ENCODE results near the gene ABCC8.

The ABCC8 gene

DNA sequence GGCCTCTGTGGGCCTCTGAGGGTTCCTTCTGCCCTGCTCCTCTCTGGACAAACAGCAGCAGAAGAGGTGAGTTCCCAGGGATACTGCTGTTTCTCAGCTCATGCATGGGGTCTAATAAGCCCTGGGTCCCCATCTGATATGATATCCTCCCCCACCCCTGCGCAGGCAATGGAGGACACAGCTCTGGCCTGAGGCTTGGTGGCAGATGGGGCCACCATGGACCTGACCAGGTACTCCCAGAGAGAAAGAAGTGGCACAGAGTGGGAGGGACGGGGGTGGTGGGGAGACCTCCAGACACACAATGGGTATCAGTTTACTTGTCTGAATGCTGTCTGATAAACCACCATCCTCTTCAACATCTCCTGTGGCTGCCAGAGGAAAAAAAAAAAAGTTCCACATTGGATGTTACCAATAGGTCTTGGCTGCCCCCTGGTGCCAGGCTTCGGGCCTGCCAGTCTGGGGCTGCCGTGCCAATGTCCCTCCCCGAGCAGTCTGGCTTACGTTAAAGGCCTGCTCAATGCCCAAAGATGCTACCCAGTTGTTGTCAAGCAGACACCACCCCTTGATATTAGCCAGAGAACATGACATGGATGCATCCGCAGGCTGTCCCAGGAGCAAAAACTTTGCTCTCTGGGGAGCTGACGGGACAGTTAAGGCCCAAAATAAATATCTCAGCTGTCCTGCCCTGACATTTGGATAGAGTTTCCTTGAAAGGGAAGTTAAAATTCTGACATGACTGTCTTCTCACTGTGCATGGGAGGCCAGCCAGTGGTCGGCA lies 27.9 kb upstream of the ABCC8 start:
- peak; percentile 47 for DNase-seq

DNA sequence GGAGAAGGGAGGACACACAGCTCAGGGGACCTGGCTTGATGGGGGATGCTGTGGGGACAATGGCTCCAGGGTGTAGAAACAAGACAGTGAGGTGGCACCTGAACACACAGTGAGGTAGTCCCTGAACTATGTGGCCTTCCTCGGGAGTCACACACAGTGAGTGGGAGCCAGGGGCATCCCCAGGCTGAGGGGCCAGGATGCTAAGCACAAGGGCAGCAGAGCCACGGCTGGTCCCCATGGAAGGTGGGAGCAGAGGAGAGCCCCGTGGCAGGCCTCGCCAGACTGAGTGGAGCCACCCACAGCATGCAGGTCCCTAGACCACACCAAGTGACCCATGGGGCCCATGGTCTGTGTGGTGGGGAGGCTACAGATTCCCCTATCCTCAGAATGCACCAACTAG lies 26.0 kb upstream of the ABCC8 start:
- DNase-seq: no peak

DNA sequence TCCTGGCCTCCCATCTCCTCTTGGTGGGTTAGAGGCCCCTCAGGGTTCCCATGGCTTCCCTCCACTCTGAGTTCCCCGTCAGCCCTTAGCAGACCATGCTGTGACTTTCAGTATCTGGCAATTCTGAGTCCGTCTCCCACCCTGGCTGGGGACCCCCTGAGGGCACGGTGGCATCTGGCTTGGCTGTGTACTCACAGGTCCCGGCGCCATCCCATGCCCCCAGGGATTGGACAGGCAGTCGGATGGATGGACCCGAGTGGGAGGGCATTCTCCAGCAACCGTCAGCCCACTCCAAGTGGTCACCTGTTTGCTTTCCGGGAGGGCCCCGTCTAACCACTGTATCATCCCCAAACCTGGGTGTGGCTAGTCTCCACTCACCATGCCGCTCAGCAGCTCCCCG lies 24.0 kb upstream of the ABCC8 start:
- no peak for DNase-seq

DNA sequence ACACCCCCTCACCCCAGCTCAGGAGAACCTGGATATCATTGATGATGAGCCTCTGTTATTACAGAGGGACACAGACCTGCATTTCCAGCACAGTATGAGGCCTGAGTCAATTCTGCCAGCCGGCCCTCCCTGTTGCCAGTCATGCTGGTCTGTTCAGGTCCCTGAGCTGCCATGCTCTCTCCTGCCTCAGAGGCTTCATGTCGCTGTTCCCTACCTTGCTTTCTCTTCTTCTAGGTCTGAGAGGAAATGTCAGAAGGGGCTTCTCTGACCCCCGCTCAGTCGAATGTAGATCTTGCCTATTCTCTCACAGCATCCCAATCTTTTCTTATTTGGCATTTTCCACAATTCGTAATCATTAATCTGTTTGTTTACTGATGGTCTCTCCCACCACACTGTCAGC lies 21.8 kb upstream of the ABCC8 start:
- DNase-seq: peak; percentile 32

DNA sequence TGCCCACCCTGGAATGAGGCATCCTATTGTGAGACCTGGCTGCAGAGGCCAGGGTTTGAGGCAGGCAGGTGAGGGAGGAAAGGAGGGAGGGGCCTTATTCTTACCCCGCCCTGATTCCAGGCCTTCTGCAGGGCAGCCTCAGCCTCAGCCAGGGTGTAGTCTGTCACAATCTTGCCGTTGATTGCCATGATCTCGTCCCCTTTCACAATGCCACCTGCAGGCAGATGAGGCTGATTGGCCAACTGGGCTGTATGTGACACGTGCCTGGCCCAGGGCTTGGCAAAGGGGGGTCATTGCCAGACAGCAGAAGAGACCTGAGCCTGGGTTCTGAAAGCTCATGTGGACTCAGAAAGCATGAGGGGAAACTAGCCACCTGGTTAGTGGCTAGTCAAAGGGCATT lies 21.4 kb upstream of the ABCC8 start:
- DNase-seq: no peak

DNA sequence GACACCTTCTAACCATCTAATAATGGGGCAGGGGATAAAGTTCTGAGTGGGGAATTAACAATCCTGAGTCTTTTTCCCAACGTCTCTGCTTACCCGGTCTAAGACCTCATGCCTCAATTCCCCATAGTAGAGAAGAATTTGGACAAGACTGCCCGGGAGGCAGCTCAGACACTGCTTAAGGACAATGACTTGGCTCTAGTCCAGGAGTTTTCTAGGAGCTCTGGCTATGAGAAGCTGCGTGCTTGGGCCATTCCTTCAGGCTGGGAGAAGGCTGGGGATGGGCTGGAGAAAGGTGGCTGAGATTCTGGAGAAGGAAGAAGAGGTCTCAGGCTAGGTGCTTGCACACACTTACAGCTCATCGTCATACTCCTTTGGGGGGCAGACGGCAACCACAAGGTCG lies 19.8 kb upstream of the ABCC8 start:
- no peak for DNase-seq

DNA sequence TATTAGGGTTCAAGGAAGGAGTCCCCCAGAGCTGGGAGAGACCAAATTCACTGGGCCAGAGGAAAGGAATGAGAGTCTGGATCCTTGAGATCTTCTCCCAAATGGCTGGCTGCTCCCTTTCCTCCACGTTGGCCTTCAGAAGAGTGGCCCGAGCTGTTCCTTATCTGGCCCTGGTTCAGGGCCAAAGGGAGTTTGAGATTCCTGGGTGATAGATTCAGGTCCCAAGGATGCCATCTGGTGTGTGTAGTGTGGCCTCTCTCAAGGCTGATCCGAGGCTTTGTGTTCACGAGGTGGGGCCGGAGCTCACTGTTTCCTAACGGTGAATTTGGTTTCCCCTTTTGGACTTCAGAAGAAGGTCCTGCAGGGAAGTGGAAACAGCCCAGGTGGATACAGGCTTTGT lies 17.4 kb upstream of the ABCC8 start:
- DNase-seq: no peak

DNA sequence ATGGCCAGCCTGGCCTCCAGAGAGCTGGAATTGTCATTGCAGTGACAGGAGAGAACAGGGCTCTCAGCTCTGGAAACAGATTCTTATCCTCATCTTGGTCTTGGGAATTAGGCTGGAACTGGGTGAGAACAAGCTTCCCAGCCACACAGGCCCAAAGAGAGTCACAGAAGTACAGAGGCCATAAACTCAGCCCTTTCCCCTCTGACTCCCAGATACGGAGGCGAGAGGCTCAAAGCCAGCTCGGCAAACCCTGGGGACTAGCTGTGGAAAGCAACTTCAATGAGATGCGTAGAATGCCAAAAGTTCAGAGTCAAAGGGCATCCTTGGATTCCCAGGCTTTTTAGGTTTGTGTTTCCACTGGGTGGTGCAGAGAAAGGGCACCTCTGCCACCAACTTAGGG lies 14.3 kb upstream of the ABCC8 start:
- no peak for DNase-seq

DNA sequence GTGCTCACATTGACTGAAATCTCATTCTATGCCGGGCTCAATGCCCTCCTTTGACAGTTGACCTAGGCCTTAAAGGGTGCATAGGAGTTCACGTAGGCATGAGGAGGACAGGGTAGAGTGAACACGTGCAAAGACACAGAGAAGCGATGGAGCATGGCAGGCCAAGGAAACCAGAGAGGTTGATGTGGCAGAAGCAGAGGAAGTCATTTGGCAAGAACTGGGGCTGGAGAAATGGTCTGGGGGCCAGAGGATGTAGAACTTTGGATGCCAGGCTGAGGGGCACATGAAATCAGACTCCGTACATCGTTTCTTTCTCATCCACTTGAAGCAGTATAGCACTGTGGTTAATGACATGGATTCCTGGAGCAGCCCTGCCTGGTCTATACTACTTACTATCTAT lies 13.6 kb upstream of the ABCC8 start:
- DNase-seq: no peak

DNA sequence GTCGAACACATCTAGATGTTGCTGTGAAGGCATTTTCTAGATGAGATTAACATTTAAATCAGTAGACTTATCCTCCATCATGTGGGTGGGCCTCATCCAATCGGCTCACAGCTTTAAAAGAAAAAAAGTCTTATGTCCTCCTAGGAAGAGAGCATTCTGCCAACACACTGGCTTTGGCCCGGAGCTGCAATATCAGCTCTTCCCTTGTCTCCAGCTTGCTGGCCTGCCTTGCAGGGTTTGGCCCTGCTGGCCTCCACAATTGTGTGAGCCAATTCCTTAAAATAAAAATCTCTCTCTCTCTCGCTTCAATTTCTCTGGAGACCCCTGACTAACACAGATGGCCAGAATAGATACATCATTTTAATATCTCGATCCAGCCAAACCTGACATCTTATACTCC lies 13.1 kb upstream of the ABCC8 start:
- DNase-seq: no peak

DNA sequence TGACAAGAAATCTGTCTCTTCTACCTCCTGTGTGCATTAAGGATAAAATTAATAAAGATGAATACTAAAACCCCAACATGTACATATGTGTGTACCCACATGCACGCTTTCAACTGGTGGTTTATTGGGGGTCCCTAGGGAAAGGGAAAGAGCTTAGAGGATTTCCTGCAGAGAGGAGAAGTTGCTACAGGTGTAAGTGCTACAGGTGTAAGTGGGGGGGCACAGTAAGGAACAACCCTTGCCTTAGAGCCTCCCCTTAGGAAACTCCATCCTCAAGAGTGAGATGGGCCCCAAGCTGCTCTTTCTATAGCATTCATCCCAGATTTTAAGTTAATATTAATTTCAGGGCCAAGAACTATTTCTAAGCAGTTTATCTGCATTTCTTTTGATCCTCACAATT lies 11.9 kb upstream of the ABCC8 start:
- no peak for DNase-seq

DNA sequence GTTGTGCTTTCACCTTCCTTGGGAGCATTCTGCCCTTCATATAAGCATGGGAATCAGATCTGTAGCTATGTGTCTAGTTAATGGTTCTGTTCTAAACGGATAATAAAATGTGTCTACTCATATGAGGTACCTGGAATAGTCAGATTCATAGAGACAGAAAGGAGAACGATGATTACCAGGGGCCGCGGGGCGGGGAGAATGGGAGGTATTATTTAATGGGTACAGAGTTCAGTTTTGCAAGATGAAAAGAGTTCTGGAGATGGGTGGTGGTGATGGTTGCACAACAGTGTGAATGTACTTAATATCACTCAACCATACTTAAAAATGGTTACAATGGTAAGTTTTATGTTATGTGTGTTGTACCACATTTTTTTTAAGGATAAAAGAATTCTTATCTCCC lies 10.0 kb upstream of the ABCC8 start:
- no peak for DNase-seq

DNA sequence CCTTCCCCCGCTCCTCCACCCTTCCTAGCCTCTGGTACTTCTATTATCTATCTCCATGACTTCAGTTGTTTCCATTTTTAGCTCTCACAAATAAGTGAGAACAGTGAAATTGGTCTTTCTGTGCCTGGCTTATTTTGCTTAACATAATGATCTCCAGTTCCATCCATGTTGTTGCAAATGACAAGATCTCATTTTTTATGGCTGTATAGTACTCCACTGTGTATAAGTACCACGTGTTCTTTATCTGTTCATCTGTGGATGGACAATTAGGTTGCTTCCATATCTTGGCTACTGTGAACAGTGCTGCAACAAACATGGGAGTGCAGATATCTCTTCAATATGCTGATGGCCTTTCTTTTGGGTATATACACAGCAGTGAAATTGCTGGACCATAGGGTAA lies 6.9 kb upstream of the ABCC8 start:
- no peak for DNase-seq

DNA sequence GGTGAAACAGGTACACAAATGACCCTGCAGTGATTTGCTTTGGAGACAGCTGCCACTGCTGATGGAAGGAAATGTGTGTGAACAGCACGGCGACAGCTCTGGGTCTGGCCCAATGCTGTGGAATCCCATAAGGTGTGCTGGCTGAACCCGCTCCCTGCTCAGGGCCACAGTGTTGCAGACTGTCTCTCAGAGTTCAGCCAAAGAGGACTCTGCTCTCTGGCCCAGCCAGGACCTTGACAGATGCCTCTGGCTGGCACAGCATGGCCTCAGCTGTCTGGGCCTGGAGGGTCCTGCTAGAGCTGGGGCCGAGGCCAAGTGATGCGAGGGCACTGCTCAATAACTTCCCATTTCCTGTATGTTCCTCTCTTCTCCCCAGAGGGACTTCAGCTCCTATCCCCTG lies 5.3 kb upstream of the ABCC8 start:
- no peak for DNase-seq

DNA sequence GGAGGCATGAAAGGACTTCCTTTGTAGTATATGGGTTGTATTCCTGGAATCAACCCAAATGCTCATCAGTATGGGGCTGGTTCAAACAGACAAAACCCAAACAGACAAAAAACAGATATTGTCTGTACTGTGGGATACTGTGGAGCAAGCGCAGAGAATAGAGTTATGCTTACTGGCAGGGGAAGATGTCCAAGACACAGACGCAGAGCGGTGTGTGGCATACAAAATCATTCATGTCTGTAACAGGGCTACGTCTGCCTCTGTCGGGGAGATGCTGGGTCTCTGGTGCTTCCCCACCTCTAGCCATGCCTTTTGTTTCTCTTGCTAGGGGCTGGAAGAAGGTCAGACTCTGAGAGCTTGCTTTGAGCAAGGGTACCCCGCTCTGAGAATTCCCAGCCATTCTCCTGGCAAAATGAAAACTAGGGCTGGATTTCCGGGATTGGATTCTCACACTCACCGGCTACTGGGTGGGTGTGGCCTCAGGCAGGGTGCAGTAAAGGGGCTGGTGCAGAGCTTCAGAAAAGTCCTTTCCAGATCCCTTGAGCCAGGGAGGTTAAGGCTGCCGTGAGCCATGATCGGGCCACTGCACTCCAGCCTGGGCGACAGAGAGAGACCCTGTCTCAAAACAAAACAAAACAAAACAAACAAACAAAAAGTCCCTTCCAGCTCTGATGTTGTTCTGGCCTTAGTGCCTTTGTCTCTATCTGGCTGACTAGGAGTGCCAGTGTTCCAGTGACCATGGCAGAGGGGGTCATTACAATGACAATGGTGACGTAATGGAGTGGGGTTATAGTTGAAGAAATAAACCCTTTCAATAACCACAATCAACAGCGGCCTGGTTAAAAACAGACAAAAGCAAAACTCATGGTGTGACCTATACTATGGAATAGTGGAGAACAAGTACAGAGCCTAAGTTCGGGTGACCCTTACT lies 2.9 kb upstream of the ABCC8 start:
- peak; percentile 75 for DNase-seq

DNA sequence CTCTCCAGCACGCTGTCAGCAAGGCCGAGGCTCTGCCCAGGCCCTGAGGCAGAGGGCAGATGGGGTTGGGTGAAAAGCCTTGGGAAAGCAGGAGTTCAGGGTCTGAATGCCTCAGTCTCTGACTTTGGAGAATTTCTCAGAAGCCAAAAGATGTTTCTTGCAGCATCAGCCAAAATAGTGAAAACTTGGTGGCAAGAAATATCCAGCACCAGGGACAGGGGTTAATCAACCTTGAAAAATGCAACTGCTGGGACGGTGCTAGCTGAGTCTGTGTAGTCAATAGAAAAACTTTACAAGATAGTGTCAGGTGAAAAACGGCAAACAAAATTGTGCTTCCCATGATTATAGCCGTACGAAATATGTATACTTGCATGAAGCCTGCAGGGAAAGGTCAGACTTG lies 1.4 kb upstream of the ABCC8 start:
- no peak for DNase-seq

DNA sequence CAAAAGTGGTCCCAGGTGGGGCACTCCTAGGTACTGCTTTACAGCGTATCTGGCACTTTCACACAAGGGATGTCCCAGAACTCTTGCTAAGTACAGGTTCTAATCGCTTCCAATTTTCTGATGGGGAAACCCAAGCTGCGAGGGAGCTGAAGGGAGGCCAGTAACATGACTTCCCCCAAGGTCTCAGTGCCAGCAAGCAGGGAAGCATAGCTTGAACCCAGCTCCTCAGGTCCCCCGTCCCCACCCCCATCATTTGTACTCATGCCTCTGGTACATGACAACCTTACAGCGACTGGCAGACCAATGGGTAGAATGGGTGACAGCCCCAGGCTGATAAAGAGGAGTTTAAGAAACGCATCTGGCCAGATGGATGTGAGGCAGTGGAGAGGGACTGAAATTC lies 716 bp upstream of the ABCC8 start:
- no peak for DNase-seq

DNA sequence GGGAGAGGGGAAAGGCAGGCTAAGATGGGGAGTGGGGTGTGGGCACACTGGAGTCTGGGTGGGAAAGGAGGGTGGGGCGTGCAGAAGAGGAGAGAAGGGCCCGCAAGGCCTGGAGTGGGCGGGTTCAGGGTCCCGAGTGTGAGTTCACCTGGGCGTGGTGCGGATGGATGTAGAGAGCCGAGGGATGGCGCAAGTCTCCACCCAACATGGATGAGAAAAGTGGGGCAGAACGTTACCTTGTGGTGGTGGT lies 364 bp upstream of the ABCC8 start:
- DNase-seq: no peak

DNA sequence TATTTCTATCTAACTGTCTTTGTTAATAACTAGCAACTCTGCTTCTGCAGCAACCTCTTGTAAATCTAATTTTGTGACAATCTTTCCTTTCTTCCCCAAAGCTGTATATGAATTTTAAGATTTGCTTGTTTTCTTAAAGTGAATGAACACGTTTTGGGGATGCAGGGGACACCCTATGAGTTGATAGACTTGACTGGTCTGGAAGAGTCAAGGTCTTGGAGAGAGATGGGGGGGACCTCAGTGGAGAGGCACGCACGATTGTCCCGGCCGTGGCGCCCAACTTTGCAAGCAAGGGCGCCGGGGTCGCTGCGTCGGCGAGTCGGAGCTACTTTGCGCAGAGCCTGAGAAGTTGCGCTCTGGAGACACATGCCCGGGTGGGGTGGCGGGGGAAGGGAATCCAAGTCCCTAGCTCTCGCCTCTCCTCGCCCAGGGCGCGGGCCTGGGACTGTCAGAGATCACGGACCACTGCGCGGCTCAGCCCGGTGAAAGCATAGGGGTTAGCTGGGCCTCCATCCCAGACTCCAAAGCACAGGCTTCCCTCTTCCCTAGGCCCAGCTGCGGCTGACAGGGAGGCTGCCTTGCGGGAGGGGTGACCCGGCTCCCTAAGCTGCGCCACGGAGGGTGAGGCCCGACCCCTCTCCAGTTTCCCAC lies 854 bp downstream of the ABCC8 start:
- DNase-seq: no peak

DNA sequence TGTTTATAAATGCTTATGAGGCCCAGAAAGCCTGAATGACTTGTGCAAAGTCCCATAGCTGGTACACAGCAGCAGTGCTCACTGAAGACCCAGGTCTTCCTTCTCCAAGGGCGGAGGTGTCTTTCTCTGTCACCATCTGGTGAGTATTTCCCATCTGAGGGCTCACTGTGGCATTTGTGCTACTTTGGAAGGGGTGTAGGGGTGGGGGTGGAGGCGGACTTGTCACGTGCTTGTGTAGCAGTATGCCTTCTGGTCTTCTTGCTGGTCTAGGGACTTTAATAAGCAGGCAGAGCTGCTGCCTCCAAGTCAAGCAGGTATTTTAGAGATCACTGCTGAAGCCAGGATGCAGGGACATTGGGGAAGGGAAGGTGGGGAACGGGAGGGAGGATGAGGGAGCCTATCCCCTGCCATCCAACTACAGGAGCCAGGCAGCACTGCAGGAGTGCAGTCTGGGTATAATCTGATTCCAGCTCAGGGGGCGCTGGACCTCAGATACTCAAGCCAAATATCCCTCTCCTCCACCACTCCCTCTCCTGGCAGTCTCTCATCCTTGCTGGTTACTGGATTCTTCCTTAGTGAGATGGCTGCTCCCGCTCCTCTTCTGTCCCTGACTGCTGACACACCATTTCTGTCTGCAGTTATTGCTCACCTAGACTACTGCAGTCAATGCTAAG lies 3.4 kb downstream of the ABCC8 start:
- peak; percentile 59 for DNase-seq

DNA sequence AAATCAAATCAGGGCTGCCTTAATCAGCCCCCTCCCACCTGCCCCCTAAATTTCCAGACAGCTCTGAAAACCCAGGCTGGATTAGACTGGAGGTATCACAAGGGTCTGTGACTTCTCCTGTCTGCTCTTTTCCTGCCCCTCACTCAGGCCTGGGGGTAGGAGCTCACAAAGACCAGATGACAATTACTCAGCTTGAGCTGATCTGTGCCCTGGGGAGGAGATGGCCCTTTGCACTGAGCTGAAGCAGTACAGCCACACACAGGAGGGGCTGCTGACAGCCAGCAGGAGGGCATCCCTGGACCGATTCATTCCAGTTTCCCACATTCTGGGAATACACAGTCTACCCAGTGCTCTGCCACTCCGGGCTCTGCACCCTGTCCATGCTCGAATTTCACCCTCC lies 4.2 kb downstream of the ABCC8 start:
- DNase-seq: no peak

DNA sequence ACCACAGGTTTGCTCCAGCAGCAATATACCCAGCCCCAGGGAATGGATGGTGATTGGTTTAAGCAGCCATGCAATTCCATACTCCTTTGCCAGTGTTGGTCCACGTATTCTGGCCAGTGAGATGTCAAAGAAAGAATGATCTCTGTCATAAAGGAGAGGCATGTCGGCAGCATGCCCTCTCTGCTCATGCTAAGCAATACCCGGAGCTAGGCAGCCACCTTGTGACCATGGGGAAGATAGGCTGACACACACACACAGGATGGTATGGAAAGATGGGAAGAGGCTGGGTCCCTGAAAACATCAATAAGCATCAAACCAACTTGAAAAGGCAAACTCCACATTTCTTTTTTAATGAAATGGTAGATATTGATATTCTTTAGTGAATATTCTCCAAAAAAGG lies 5.1 kb downstream of the ABCC8 start:
- no peak for DNase-seq

DNA sequence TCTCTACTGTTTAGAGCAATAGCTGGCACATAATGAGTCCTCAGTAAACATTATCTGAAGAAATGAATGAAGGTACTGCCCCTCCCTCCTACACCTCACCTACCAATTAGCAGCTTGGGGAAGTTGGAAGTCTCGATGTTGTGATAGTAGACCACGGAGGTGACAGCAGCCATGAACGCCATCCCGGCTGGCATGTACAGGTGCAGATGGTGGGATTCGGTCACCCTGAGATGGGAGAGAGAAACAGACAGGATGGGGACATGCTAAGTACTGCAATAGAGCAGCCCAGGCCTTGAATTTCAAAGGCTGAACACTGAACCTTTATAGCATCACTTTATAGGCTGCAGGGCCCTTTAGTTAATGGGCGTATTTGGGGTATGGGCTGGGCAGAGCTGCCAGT lies 6.6 kb downstream of the ABCC8 start:
- no peak for DNase-seq

DNA sequence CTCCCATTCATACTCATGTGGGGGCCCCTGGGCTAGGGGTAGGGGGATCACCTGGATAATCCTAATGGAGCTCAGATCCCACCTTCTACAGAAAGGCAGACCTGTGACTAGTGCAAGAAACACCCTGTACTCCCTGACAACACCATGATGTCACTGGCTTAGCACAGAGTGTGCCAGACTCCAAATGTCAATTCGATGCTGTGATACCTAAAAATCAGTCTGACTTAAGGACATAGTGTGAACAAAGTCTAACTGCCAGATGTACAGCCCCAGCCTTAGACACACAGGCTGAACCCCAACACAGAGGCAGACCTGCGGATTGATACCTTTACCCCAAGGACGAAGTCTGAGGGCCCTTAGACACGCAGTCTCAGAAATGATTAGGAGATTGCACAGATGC lies 8.5 kb downstream of the ABCC8 start:
- no peak for DNase-seq
